Mucosa of rectum (tissue), 2 donors: Measurements from ENCODE around the gene TMEM190.

Experiments
- H3K27ac ChIP-seq, 2 donors: one replicate each; pipeline ENCODE4 v1.7.0; 2013; ENCODE audit warnings: inconsistent platforms in 2 of 2, low read depth in 2 of 2, low read length in 2 of 2
- H3K27me3 ChIP-seq, 2 donors: one replicate each; pipeline ENCODE4 v1.7.0; 2013; ENCODE audit warnings: low read length in 2 of 2; ENCODE audit not compliant: control insufficient read depth in 2 of 2, insufficient read depth in 2 of 2
- H3K36me3 ChIP-seq, 2 donors: one replicate each; pipeline ENCODE4 v1.7.0; 2013; ENCODE audit warnings: low read length in 2 of 2; ENCODE audit not compliant: control insufficient read depth in 2 of 2, insufficient read depth in 2 of 2
- H3K4me1 ChIP-seq, 2 donors: one replicate each; pipeline ENCODE4 v1.7.0; 2013; ENCODE audit warnings: low read length in 2 of 2, mild to moderate bottlenecking in 1 of 2; ENCODE audit not compliant: control insufficient read depth in 2 of 2, insufficient read depth in 2 of 2
- H3K4me3 ChIP-seq, 2 donors: one replicate each; pipeline ENCODE4 v1.7.0; 2013; ENCODE audit warnings: low read length in 2 of 2
- H3K9ac ChIP-seq, 2 donors: one replicate each; pipeline ENCODE4 v1.7.0; 2013; ENCODE audit warnings: low read length in 2 of 2, low read depth in 1 of 2, mild to moderate bottlenecking in 1 of 2
- H3K9me3 ChIP-seq, 2 donors: one replicate each; pipeline ENCODE4 v1.7.0; 2013; ENCODE audit warnings: low read length in 2 of 2; ENCODE audit not compliant: control insufficient read depth in 2 of 2
- donor health status: healthy.
- donor health status: Normal muscosa, but diverticular disease.

Gene TMEM190

GRCh38 chr19:55423225-55424005 is 46.8 kb downstream of the TMEM190 start:
- Histone ChIP-seq H3K4me3 (no peak overlapping the region), H3K27ac (no peak overlapping the region), H3K9me3 (no peaks in the 10 kb centered on the region), H3K9ac (no peak overlapping the region), H3K27me3 (peaks cover 0 to 2% of the 10 kb centered on the region in 2 donors), H3K36me3 (no peaks in the 10 kb centered on the region), H3K4me1 (no peaks in the 10 kb centered on the region)

- no peaks in the 10 kb centered on the region for H3K9me3 ChIP-seq
- no peaks in the 10 kb centered on the region for H3K4me1 ChIP-seq
- H3K27ac ChIP-seq, result no peak overlapping the region
- H3K4me3 ChIP-seq, result no peak overlapping the region
- H3K27me3 ChIP-seq, result peaks cover 0 to 6% of the 10 kb centered on the region in 2 donors
- no peak overlapping the region for H3K9ac ChIP-seq
- no peaks in the 10 kb centered on the region for H3K36me3 ChIP-seq
These were observed 47.9 kb downstream of the TMEM190 start for GRCh38 chr19:55424518-55424917.

GRCh38 chr19:55426042-55426441 is 49.4 kb downstream of the TMEM190 start:
- Histone ChIP-seq H3K4me1 (no peaks in the 10 kb centered on the region), H3K4me3 (no peak overlapping the region), H3K36me3 (no peaks in the 10 kb centered on the region), H3K27me3 (peaks cover 2 to 12% of the 10 kb centered on the region in 2 donors), H3K27ac (no peak overlapping the region), H3K9ac (no peak overlapping the region), H3K9me3 (no peaks in the 10 kb centered on the region)
